HG03135 (cell line): Measurements from ENCODE around the gene DOK1.

Experiments
- ATAC-seq: cut with Tn5 transposase; IDR thresholded peaks from one replicate; pipeline ENCODE4 v1.9.1; 2021; ENCODE audit warnings: mild to moderate bottlenecking, moderate library complexity; ENCODE audit not compliant: unreplicated experiment

DOK1 gene

DNA sequence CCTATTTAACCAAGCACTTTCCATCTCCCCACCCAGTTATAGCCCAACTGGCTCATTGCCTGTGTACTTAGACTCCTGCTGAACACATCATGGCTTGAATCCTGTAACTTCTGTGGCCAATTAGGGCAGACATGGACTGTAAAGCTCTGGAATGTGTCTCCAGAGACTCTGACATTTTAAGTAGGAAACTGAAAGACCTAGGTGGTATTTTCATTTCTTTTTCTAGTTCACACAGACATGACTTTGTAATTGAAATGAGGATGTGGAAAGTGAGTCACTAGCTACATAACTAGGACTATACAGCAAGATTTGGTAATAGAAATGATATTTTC is 12.2 kb downstream of the DOK1 start:
- no peak for ATAC-seq

DNA sequence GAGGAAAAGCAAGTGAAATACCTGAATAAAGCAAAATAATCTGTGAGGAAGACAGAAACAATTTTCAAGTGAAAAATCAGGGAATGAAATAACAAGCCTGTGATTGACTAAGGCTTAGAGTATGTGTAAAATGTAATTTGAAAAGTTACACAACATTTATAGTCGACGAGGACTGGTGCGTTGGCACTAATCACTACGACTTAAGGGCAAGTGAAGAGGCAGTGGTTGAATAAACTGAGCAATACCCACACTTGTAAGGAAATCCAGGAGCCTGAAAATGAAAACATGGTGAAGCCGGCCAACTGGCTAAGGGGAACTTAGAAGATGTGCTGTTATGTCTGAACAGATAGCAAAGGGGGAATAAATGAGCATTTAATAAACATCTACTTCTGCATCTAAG is 13.4 kb downstream of the DOK1 start:
- ATAC-seq = no peak

DNA sequence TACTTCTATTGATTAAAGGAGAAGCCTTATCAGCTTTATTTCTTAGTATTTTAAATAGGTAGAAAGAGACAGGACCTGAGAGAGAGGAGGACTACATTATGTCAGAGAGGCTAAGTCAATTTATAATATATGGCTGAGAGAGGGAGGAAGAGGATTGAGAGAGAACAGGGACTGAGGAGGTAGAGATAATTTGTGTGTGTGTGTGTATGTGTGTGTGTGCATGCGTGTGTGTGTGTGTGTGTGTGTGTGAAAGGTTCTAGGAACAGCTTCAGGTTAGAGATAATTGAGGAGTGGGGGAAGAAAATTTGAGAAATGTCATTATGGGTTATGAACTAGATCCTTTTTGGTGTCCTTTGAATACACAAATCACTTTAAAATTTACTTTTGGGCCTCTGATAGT is 15.2 kb downstream of the DOK1 start:
- no peak for ATAC-seq

DNA sequence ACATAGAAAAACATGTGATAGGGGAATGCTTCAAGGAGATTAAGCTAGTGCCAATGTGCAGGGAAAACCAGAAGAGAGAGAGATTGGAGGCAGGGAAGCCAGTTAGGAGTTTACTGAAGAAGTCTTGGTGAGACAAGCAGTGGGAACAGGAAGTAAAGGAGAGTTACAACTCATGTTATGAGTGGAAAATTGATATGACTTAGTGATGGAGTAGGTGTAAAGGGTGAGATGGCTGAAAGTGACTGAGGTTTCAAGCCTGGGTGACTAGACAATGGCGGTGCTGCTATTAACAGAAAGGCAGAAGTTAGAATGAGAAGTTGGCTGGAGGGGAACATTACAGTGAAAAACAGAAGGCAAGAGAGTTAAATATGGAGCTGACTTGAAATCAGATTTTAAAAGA is 16.5 kb downstream of the DOK1 start:
- ATAC-seq = peak; percentile 58

DNA sequence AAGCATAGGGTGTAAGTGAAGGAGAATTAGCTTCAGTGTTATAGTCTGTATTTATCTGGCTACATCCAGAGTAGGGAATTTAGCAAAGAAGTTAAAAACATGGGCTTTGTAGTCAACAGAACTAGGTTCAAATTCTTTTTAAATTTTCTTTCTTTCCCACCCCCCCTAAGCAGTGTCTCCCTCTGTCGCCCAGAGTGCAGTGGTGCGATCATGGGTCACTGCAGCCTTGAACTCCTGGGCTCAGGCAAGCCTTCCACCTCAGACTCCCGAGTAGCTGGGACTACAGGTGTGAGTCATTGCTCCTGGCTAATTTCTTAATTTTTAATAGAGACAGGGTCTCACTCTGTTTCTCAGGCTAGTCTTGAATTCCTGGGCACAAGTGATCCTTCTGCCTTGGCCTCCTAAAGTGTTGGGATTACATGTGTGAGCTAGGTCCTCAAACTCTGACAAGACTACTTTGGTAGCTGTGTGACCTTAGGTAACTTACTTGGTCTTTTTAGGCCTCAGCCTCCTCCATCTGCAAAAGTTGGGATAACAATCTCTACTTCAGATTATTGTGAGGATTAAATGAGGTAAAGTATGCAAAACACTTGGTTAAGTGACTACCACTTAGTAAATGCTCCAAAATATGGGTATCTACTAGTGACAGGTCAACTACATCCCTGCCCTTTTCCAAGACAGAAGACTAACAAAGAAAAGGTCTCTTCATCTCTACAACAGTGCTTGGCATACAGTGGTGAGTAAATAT is 17.8 kb downstream of the DOK1 start:
- ATAC-seq = no peak

DNA sequence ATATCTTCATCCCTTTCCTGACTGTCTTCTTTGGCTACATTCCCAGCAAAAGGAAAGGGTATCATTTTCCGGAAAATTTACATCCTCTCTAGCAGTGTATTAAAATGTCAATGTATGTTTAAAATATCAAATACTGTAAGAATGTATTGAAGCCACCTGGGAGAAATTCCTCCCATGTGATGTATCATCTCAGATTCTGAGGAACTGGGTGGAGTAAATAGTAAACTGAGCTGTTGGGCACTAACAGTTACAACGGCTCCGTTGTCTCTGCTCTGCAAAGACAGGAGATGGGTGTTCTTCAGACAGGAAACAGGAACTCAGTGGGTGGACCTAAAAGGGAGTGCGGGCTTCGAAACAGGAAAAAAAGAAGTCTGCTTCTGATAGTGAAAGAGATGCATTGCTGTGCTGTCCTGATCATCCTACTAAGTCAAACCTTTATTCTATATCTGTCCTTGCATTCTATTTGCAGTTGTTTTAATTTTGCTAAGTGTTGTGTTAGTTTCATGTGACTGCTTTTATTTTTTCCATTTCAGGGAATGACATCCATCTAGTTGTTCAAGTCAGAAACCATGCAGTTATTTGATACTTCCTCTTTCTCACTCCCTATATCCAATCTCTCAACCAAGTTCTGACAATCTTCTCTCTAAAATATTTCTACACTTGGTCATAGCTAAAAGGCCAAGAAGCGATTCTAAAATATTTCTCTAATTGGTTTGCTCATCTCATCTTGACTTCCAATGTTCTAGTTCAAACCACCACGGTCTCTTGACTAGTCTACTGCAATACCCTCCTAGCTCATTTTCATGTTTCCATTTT is 19.4 kb downstream of the DOK1 start:
- ATAC-seq = peak; percentile 55

DNA sequence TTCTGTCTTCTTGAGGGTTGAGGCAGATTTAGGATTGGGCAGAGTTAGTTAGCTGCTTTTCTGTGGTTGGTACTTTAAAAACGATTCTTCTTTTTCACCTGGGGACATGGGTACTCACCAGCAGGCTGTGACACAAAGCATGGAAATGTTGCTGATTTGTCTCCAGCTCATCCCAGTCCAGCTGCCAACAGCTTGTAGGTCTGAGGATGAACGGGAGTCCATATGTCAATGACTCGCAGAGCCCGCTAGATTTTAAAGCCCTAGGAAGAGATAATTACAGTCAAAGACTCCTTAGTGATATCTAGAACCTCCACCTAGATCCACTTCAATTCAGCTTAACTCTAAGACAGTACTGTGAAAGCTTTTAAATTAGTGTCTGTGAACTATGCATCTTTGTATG is 20.8 kb downstream of the DOK1 start:
- no peak for ATAC-seq

DNA sequence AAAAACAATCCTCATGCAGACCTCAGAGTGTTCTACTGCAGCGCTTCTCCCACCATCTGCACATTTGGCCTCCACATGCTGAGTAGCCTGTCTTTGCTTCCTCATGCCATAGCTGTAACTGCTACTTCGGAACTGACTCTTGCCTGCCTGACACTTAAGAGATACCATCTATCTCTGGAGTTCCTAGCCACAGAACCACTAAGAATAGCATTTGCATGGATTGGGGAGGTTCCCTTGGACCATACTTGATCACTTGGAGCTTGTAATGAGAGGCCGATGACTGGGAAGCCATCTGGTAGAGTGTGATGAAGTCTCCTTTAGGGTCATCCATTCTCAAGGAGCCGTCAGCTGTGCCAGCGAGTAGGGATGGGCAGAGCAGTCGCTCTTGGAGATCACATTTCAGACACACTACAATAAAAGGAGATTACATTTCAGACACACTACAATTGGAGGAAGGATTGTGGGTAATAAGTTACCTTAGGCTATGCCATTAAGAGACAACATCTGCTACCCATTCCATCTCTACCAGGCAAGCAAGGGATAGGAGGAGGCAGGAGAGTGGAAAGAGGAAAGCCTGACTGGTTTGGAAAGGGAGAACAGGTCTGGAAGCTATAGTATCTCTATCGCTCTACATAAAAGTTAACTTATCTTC is 21.8 kb downstream of the DOK1 start:
- ATAC-seq = no peak

DNA sequence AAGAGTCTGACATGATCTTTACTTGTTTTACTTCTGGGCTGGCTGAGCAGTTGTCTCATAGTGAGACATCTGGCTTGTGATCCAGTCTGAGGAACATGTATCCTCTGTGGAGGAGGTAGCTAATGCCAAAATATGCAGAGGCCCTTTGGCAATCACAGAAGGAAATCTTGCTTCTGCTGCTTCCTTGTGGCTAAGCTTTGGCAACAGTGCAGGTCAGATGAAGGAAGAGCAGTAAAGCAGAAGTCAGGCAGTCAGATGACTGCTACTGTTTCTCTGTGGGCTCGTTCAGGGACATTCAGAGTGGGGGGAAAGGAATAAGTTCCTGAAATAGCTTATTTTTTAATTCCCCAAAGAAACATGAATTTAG is 22.3 kb downstream of the DOK1 start:
- ATAC-seq = no peak

DNA sequence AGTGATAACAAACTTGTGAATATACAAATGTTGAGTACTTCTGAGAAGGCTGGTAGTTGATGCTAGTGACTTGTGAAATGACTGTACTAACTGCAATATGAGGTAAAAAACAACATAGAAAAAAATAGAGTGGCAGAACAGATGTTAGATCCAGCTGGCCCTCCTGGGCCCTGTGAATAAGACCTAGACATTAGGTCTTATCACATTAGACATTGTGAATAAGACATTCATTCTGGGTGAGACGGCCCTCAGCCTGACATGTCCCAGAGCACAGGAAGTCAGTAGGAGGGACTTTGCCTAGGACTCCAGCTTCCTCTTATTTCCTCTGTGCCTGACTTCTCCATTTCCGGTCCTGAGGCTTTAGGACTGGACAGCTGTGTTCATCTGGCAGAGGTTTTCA is 22.9 kb downstream of the DOK1 start:
- no peak for ATAC-seq

DNA sequence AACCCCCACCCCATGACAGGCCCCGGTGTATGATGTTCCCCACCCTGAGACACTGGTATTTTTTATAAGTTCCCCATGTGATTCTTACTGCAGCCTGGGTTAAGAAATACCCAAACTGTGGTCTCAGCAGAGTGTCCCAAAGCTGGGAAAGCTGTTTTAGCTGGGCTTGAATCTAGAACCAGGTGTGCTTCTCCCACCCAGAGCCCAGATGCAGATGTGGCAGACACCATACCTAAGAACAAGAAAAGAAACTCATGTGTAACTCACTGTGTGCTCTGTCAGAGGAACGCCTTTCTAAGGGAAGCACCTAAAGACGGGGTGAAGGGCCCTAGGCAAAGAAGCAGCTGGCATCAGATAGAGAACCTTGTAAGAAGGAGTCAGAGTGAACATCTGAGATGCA is 23.9 kb downstream of the DOK1 start:
- no peak for ATAC-seq

DNA sequence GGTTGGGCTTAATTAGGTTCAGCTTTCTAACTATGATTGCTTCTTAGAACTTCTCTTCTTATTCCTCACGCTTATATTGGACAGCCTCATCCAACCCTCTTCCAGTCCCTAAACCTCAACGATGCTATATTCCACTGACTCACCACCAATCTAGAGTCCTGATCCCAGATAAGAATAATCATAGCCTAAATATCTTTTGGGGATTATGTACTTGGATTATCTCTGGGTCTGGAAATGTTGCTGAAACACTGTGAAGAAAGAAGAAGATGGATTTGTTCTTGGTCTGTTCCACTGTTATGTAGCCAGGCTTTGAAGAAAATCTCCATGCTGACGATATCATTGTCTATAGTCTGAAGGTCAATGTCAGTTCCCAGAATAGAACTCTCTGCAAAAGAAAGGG is 26.9 kb downstream of the DOK1 start:
- ATAC-seq = no peak

DNA sequence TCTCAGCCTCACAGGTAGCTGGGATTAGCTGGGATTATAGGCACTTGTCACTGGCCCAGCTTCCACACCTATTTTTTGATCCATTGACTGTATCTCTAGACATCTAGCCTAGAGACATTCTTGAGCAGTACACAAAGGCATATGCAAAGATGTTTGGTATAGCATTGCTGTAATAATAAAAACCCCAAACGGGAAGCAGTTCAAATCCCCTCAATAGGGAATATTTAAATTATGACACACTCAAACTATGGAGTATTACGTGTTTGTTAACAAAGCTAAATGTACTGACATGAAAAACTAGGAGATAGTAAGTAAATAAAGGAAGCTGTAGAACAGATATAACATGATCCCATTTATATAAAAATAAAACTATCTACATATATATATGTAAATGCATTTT is 27.7 kb downstream of the DOK1 start:
- ATAC-seq = no peak

DNA sequence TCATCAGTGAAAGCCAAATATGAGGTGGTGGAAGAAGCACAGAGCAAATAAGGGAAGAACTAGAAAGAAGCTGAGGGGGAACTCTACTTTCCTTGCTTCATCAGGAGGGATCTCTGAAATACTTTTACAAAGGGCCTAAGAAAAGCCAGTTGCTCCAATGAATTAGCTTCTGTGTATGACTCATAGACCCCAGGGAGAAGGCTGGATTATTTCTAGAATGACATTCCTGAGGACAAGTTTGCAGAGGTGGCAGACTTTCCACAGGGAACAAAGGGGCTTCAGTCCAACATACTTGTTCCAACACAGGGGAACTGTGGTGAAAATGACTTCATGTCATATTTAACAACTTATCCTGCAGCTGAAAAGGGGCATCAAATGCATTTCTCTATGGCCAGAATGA is 29.0 kb downstream of the DOK1 start:
- ATAC-seq = no peak

DNA sequence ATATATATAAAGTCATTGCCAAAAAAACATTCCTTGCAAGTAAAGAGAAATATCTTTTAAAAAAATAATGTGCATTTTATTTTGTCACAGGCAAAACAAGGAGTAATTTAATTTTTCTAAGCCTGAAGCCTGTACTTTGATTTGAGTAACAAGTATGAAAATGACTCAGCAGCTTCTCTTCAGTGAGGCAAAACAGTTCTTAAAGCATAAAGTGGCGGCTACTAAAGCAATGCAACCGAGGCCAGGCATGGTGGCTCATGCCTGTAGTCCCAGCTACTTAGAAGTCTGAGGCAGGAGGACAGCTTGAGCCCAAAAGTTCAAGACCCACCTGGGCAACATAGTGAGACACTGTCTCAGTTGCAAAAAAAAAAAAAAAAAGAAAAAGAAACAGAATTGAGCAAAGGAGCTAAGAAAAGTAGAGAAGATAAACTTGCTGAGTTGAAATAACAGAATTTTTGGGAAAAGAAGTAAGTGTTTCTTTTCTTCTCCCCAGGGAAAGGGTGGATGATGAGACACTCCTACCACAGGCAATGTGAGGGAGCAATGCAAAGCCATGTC is 29.6 kb downstream of the DOK1 start:
- ATAC-seq = no peak

DNA sequence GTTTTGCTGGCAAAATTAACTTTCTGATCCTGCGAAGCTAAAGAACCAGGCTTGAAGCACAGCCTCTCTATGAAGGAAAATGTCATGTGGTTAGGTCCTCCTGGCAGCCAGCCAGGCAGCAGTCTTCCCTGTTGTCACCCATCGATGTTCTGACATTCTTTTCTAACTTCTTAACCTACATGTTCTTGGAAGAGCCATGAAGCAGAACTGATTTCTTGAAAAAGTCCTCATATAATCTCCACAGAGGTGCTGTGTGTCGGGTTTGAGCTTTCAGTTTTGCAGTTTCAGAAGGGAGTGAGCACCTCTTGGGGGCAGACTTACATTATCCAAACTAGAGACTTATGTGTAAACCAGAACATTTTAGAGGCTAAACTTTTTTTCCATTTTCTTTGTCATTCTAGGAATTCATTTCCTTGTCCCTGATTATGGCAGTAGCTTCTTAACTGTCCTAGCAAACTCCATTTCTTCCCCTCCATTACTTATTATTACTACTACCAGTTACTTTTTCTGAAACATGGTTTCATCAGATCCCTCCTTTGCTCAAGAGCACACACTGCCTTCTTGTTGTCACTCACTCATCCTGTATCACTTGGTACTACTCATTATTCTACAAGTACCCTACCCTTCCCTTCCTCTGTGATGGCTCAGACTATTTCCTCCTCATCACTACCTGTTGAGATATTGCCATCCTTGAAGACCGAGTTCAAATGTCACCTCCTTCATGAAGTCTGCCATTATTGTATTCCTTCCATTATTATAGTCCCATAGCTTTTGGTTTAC is 31.1 kb downstream of the DOK1 start:
- no peak for ATAC-seq

DNA sequence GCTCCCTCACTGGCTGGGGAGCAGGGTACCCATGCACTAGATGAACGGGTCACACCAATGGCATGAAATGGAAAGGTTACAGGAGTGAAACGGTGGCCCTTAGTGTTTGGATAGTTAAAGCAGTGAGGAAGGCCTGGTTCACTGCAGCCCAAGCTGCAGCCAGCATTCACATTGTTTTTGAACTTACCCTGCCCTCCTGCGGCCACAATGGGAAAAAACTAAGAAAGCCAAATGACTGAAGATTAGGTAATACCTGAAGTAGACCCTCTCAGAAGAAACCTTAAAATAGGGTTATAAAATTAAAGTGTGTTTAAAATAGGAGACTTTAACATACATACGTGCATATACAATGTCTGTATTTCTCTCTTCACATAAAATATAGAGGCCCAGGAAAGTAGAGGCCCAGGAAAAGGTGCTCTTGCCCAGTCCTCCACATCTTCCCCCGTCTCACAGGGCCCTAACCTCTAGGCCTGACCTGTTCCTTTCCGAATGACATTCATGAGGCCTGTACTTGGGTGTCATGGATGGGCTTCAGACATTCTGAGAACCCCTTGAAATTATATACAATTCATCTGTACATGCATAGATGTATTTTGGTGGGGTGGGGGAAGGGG is 33.3 kb downstream of the DOK1 start:
- peak; percentile 70 for ATAC-seq

DNA sequence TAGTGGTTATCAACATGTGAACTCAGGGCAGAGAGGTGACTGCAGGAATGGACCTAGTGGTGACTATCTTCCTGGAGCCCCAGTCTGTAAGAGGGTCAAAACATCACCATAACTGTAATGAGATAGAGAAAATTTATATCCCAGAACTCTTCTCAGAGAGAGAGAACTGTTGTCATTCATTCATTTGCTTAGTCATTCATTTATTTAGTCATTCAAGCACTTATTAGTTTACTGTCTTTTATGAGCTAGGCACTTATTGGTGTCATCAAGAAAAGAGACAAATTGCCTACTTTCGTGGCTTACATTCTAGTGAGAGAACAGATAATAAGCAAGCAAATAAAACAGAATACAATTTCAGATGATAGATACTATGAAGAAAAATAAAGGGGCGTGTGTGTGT is 34.1 kb downstream of the DOK1 start:
- no peak for ATAC-seq

DNA sequence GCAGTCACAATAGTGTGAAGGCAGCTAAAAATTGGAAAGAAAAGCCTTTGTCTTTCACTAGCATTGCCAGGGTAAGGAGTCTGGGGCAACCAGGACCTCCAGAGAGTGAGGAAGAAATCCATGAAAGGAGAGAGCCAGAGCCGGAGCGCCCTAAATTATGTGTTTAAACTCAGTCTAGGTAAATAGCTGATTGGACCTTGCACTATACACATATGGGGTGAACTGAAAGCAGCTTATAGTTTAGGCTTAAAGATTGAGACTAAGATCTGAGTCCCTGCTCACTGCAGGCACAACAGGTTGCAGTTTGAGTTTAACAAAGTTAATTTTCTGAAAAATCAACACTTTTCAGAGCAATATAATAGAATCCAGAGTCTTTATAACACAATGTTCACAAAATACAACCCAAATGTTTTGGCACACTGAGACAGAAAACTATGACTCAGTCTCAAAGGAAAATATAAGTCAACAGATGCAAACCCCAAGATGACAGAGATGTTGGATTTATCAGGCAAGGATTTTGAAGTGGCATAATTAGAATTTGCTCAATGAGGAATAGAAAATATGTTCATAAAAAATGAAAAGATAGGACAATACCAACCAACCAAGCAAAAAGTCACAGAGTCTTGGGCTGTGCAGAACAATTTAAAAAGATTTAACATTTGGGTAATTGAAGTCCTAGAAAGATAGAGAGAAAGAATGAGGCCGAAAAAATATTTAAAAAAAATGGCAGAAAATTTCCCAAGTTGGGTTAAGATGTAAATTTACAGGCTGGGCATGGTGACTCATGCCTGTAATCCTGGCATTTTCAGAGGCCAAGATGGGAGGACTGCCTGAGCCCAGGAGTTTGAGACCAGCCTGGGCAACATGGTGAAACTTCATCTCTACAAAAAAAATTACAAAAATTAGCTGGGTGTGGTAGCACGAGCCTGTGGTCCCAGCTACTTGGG is 39.6 kb downstream of the DOK1 start:
- ATAC-seq = no peak

DNA sequence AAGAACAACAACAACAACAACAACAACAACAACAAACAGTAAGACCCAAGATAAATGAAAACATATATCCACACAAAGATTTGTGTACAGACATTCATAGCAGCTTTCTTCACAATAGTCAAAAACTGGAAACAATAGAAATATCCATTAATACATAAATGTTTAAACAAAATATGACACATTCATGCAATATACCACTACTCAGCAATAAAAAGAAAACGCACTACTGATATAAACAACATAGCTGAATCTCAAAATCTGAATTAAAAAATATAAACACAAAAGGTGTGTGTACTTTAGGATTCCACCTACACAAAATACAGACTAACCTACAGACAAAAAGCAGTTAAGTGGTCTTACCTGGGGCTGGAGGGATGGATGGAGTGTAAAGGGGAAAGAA is 42.1 kb downstream of the DOK1 start:
- ATAC-seq = no peak
